ENCODE data around the gene XPO5.
"Not testable (repeated sequence)": the region's sequence is repeated elsewhere in the genome, so short reads cannot be mapped to it uniquely, and the experiment has no call there.

- TF ChIP-seq CTCF, POLR2A (IDR thresholded peaks at IDR 0.05): not testable (repeated sequence)
Measured at GRCh38 chr6:43589564-43589963, 13.7 kb upstream of the XPO5 start.
